HEK293 (cell line): Measurements from ENCODE around the gene IMMP2L.

ENCODE experiments used
- ZNF23 ChIP-seq: fragments of 450-650 bp; formaldehyde crosslinking; IDR thresholded peaks from 2 replicates; pipeline ENCODE4 v1.5.1; 2016; ENCODE audit warnings: missing biosample characterization, missing genetic modification characterization, borderline replicate concordance
- ZNF580 ChIP-seq: fragments of 450-650 bp; formaldehyde crosslinking; IDR thresholded peaks from 2 replicates; pipeline ENCODE4 v1.5.1; 2016; ENCODE audit warnings: missing biosample characterization, missing genetic modification characterization
- ZNF621 ChIP-seq: fragments of 450-650 bp; formaldehyde crosslinking; IDR thresholded peaks from 2 replicates; pipeline ENCODE4 v1.5.1; 2017; ENCODE audit warnings: missing biosample characterization, missing genetic modification characterization

- no peak for TF ChIP-seq ZNF580 (tag by site-specific recombination)
- no peak for TF ChIP-seq ZNF23 (tag by site-specific recombination)
- TF ChIP-seq ZNF621 = no peak
Observed at GRCh38 chr7:111439977-111440376, 122.3 kb downstream of the IMMP2L start.
